Suprapubic skin (tissue), 4 donors: ENCODE results near the gene IGF2BP3.

Experiments
- POLR2A ChIP-seq, 2 donors: fragments of 450-650 bp; IDR thresholded peaks; one replicate each; pipeline ENCODE4 v1.6.1; 2017; ENCODE audit warnings: antibody characterized with exemption in 2 of 2, mild to moderate bottlenecking in 2 of 2, moderate library complexity in 2 of 2
- POLR2AphosphoS5 ChIP-seq, 3 donors: sonication (generic); formaldehyde crosslinking; IDR thresholded peaks; one replicate each; pipeline ENCODE4 v1.6.1; 2017; ENCODE audit warnings: antibody characterized with exemption in 3 of 3
- TF ChIP-seq, protein P1 (sequence below), 2 donors: fragments of 200-600 bp in 1 of 2; fragments of 450-650 bp in 1 of 2; sonication (generic) in 1 of 2; IDR thresholded peaks; one replicate each; pipeline ENCODE4 v1.5.1; 2016 to 2019; ENCODE audit warnings: antibody characterized with exemption in 2 of 2, mild to moderate bottlenecking in 1 of 2, moderate library complexity in 1 of 2

- TF ChIP-seq, protein P1, sequence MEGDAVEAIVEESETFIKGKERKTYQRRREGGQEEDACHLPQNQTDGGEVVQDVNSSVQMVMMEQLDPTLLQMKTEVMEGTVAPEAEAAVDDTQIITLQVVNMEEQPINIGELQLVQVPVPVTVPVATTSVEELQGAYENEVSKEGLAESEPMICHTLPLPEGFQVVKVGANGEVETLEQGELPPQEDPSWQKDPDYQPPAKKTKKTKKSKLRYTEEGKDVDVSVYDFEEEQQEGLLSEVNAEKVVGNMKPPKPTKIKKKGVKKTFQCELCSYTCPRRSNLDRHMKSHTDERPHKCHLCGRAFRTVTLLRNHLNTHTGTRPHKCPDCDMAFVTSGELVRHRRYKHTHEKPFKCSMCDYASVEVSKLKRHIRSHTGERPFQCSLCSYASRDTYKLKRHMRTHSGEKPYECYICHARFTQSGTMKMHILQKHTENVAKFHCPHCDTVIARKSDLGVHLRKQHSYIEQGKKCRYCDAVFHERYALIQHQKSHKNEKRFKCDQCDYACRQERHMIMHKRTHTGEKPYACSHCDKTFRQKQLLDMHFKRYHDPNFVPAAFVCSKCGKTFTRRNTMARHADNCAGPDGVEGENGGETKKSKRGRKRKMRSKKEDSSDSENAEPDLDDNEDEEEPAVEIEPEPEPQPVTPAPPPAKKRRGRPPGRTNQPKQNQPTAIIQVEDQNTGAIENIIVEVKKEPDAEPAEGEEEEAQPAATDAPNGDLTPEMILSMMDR (IDR thresholded peaks at IDR 0.05): no peak
- TF ChIP-seq POLR2AphosphoS5 (IDR thresholded peaks at IDR 0.05): no peak
- TF ChIP-seq POLR2A (IDR thresholded peaks at IDR 0.05): no peak
Observed at GRCh38 chr7:23494009-23494408, 23.7 kb upstream of the IGF2BP3 start.
